HG03159 (cell line): ENCODE results near the gene VEGFB.

Experiments
- ATAC-seq: cut with Tn5 transposase; IDR thresholded peaks from one replicate; pipeline ENCODE4 v1.9.1; 2021; ENCODE audit warnings: mild to moderate bottlenecking, moderate library complexity; ENCODE audit not compliant: unreplicated experiment

VEGFB gene

GRCh38 chr11:64276653-64277431, 42.5 kb downstream of the VEGFB start:
- no peak for ATAC-seq

- ATAC-seq, result no peak
Measured at GRCh38 chr11:64278576-64279190, 44.3 kb downstream of the VEGFB start.

GRCh38 chr11:64281957-64282770, 47.8 kb downstream of the VEGFB start:
- ATAC-seq, result no peak

- ATAC-seq, result no peak
Measured at GRCh38 chr11:64283092-64283491, 48.7 kb downstream of the VEGFB start.

GRCh38 chr11:64284048-64284961, 49.9 kb downstream of the VEGFB start, which contains the start of gene BAD:
TSS of gene BAD (minus strand) at chr11:64284665. CDS start at chr11:64284368, 297 bp downstream.
- peak; percentile 74 for ATAC-seq

GRCh38 chr11:64284962-64285884, 50.8 kb downstream of the VEGFB start, which contains the start of gene GPR137:
TSS of gene GPR137 (plus strand) at chr11:64285848. CDS start at chr11:64286525, 677 bp downstream.
- ATAC-seq, result peak; percentile 59

GRCh38 chr11:64285885-64286800, 51.8 kb downstream of the VEGFB start:
- no peak for ATAC-seq

- ATAC-seq, result no peak
Measured at GRCh38 chr11:64286801-64287159, 52.4 kb downstream of the VEGFB start.

GRCh38 chr11:64287676-64288352, 53.4 kb downstream of the VEGFB start:
- no peak for ATAC-seq

GRCh38 chr11:64288353-64288750, 54.0 kb downstream of the VEGFB start:
- no peak for ATAC-seq
